ENCODE data around the gene INO80E. TPM values are rescaled to one million over a fixed set of nuclear protein-coding genes. Genes with fewer than 3 reads are reported as not detected.

Gene INO80E
- total and polyA plus RNA-seq, 7 experiments from 2014 or later, result 4.3 to 141 (median 72.5) TPM

GRCh38 chr16:29999605-30000004 lies 3.6 kb downstream of the INO80E start:
- CTCF ChIA-PET, result no interaction called here

GRCh38 chr16:30000735-30001631 lies 4.9 kb downstream of the INO80E start:
- Mint-ChIP-seq H3K27me3 (no peaks in the 10 kb centered on the region), H3K4me3 (no peak overlapping the region), H3K27ac (no peak overlapping the region), H3K4me1 (peaks cover 11 to 34% (median 22%) of the 10 kb centered on the region in 7 donors), H3K9me3 (no peaks in the 10 kb centered on the region), H3K36me3 (peaks cover 0 to 17% (median 4%) of the 10 kb centered on the region in 5 donors)
- ChIA-PET POLR2A (interaction anchor here (0.7 kb wide), 1 partner anchor 29 kb away, joined by 4 read pairs; no protein-coding TSS in a partner anchor), CTCF (no interaction called here)
- no peaks in the 10 kb centered on the region for H3K9me3 ChIP-seq (ENCODE audit: control insufficient read depth in 2 of 3, low read length in 3 of 3)
- intact Hi-C loops (cut with micrococcal nuclease), result no loop called here
- ATAC-seq (no peak), DNase-seq (no peak)
- no peak overlapping the region for H3K27ac ChIP-seq (ENCODE audit: low read depth, low read length)
- no peaks in the 10 kb centered on the region for H3K27me3 ChIP-seq (ENCODE audit: control insufficient read depth in 2 of 2, insufficient read depth in 2 of 2, low read length in 2 of 2)
- peaks cover 6 to 7% of the 10 kb centered on the region in 2 donors for H3K4me1 ChIP-seq (ENCODE audit: control insufficient read depth in 2 of 2, insufficient read depth in 2 of 2, low read length in 2 of 2)
- H3K4me3 ChIP-seq (ENCODE audit: low read length), result no peak overlapping the region
- peaks cover 0 to 54% (median 0%) of the 10 kb centered on the region in 3 experiments for H3K36me3 ChIP-seq (ENCODE audit: control insufficient read depth in 2 of 3, insufficient read depth in 3 of 3, low read length in 3 of 3)

More at GRCh38 chr16:29999605-30000004, 3.6 kb downstream of the INO80E start:
- H3K36me3 ChIP-seq (ENCODE audit: control insufficient read depth in 2 of 3, insufficient read depth in 3 of 3, low read length in 3 of 3), result peaks cover 0 to 61% (median 0%) of the 10 kb centered on the region in 3 experiments
- POLR2A ChIA-PET, result no interaction called here
- no peaks in the 10 kb centered on the region for H3K27me3 ChIP-seq (ENCODE audit: control insufficient read depth in 2 of 2, insufficient read depth in 2 of 2, low read length in 2 of 2)
- DNase-seq, result no peak
- no peaks in the 10 kb centered on the region for H3K9me3 Mint-ChIP-seq
- peak overlapping the region in 1 of 9 donors; percentile 70 for H3K27ac Mint-ChIP-seq
- H3K4me1 Mint-ChIP-seq, result peaks cover 16 to 44% (median 30%) of the 10 kb centered on the region in 7 donors
- H3K36me3 Mint-ChIP-seq, result peaks cover 0 to 22% (median 4%) of the 10 kb centered on the region in 5 donors
- no peak for ATAC-seq
- H3K27me3 Mint-ChIP-seq, result no peaks in the 10 kb centered on the region
- H3K27ac ChIP-seq (ENCODE audit: low read depth, low read length), result no peak overlapping the region
- no peak overlapping the region for H3K4me3 ChIP-seq (ENCODE audit: low read length)
- intact Hi-C loops (cut with micrococcal nuclease), result loop anchor here (5.0 to 10.0 kb wide), 4 partner anchors 37 to 1135 kb away; partner anchors contain the start of genes FBXL19 (in 1 of the 2), MAZ (in 1 of the 2), SH2B1 (in 1 of the 2) and TMEM219 (in 1 of the 2)
- peaks cover 11 to 12% of the 10 kb centered on the region in 2 donors for H3K4me1 ChIP-seq (ENCODE audit: control insufficient read depth in 2 of 2, insufficient read depth in 2 of 2, low read length in 2 of 2)
- no peaks in the 10 kb centered on the region for H3K9me3 ChIP-seq (ENCODE audit: control insufficient read depth in 2 of 3, low read length in 3 of 3)
- H3K4me3 Mint-ChIP-seq, result peak overlapping the region in 1 of 10 donors; percentile 81

- Mint-ChIP-seq H3K4me1 (peaks cover 0 to 24% (median 12%) of the 10 kb centered on the region in 7 donors), H3K4me3 (no peak overlapping the region), H3K27ac (peak overlapping the region in 3 of 9 donors; percentile 11 to 68 (median 62)), H3K9me3 (no peaks in the 10 kb centered on the region), H3K36me3 (peaks cover 0 to 13% (median 4%) of the 10 kb centered on the region in 5 donors), H3K27me3 (no peaks in the 10 kb centered on the region)
- no peak overlapping the region for H3K27ac ChIP-seq (ENCODE audit: low read depth, low read length)
- no peaks in the 10 kb centered on the region for H3K27me3 ChIP-seq (ENCODE audit: control insufficient read depth in 2 of 2, insufficient read depth in 2 of 2, low read length in 2 of 2)
- intact Hi-C loops (cut with micrococcal nuclease), result no loop called here
- ATAC-seq (no peak), DNase-seq (no peak)
- no peak overlapping the region for H3K4me3 ChIP-seq (ENCODE audit: low read length)
- peaks cover 0 to 54% (median 0%) of the 10 kb centered on the region in 3 experiments for H3K36me3 ChIP-seq (ENCODE audit: control insufficient read depth in 2 of 3, insufficient read depth in 3 of 3, low read length in 3 of 3)
- no peaks in the 10 kb centered on the region for H3K9me3 ChIP-seq (ENCODE audit: control insufficient read depth in 2 of 3, low read length in 3 of 3)
- POLR2A ChIA-PET, result interaction anchor here (0.9 kb wide), 1 partner anchor 77 kb away, joined by 3 read pairs; the partner anchor contains the start of gene KCTD13
- no peaks in the 10 kb centered on the region for H3K4me1 ChIP-seq (ENCODE audit: control insufficient read depth in 2 of 2, insufficient read depth in 2 of 2, low read length in 2 of 2)
- CTCF ChIA-PET, result interaction anchor here (3.8 kb wide), 1 partner anchor 302 kb away, joined by 10 read pairs; no protein-coding TSS in a partner anchor
These were observed 6.7 kb downstream of the INO80E start for GRCh38 chr16:30002614-30003346.

GRCh38 chr16:30003670-30004423 lies 7.8 kb downstream of the INO80E start:
- Mint-ChIP-seq H3K36me3 (peaks cover 0 to 13% (median 4%) of the 10 kb centered on the region in 5 donors), H3K4me3 (no peak overlapping the region), H3K27me3 (peaks cover 0 to 5% (median 0%) of the 10 kb centered on the region in 5 donors), H3K9me3 (no peaks in the 10 kb centered on the region), H3K27ac (peak overlapping the region in 4 of 9 donors; percentile 5 to 82 (median 39)), H3K4me1 (peaks cover 0 to 14% (median 9%) of the 10 kb centered on the region in 7 donors)
- CTCF ChIA-PET, result interaction anchor here (0.8 to 3.8 kb wide), 3 partner anchors 31 to 312 kb away, joined by 3 to 10 read pairs (median 10); no protein-coding TSS in a partner anchor
- no peaks in the 10 kb centered on the region for H3K9me3 ChIP-seq (ENCODE audit: control insufficient read depth in 2 of 3, low read length in 3 of 3)
- POLR2A ChIA-PET, result interaction anchor here (1.1 to 3.1 kb wide), 3 partner anchors 8 to 302 kb away, joined by 3 to 10 read pairs (median 3); partner anchors contain the start of genes HIRIP3 and INO80E
- no peak overlapping the region for H3K4me3 ChIP-seq (ENCODE audit: low read length)
- H3K27ac ChIP-seq (ENCODE audit: low read depth, low read length), result no peak overlapping the region
- H3K4me1 ChIP-seq (ENCODE audit: control insufficient read depth in 2 of 2, insufficient read depth in 2 of 2, low read length in 2 of 2), result no peaks in the 10 kb centered on the region
- intact Hi-C loops (cut with micrococcal nuclease), result loop anchor here in 1 of 2 donors (2.0 kb wide), 2 partner anchors 77 to 141 kb away; partner anchors contain the start of genes CDIPT and KCTD13
- no peak for ATAC-seq
- no peaks in the 10 kb centered on the region for H3K27me3 ChIP-seq (ENCODE audit: control insufficient read depth in 2 of 2, insufficient read depth in 2 of 2, low read length in 2 of 2)
- peaks cover 0 to 48% (median 0%) of the 10 kb centered on the region in 3 experiments for H3K36me3 ChIP-seq (ENCODE audit: control insufficient read depth in 2 of 3, insufficient read depth in 3 of 3, low read length in 3 of 3)
- no peak for DNase-seq

GRCh38 chr16:30004424-30004776 lies 8.4 kb downstream of the INO80E start:
- Histone ChIP-seq H3K4me1 (ENCODE audit: control insufficient read depth in 2 of 2, insufficient read depth in 2 of 2, low read length in 2 of 2) (no peaks in the 10 kb centered on the region), H3K9me3 (ENCODE audit: control insufficient read depth in 2 of 3, low read length in 3 of 3) (no peaks in the 10 kb centered on the region), H3K4me3 (ENCODE audit: low read length) (no peak overlapping the region), H3K36me3 (ENCODE audit: control insufficient read depth in 2 of 3, insufficient read depth in 3 of 3, low read length in 3 of 3) (peaks cover 0 to 44% (median 0%) of the 10 kb centered on the region in 3 experiments), H3K27ac (ENCODE audit: low read depth, low read length) (no peak overlapping the region), H3K27me3 (ENCODE audit: control insufficient read depth in 2 of 2, insufficient read depth in 2 of 2, low read length in 2 of 2) (no peaks in the 10 kb centered on the region)
- ChIA-PET POLR2A (interaction anchor here (1.1 to 3.1 kb wide), 3 partner anchors 8 to 303 kb away, joined by 3 to 10 read pairs (median 3); partner anchors contain the start of genes HIRIP3 and INO80E), CTCF (interaction anchor here (0.6 to 3.8 kb wide), 5 partner anchors 31 to 313 kb away, joined by 3 to 10 read pairs (median 3); no protein-coding TSS in a partner anchor)
- Mint-ChIP-seq H3K36me3 (peaks cover 0 to 10% (median 3%) of the 10 kb centered on the region in 5 donors), H3K27me3 (peaks cover 0 to 9% (median 0%) of the 10 kb centered on the region in 5 donors), H3K4me1 (peaks cover 0 to 10% (median 6%) of the 10 kb centered on the region in 7 donors), H3K9me3 (no peaks in the 10 kb centered on the region), H3K4me3 (no peak overlapping the region), H3K27ac (peak overlapping the region in 2 of 9 donors; percentile 30 to 82)
- intact Hi-C loops (cut with micrococcal nuclease), result loop anchor here in 1 of 2 donors (2.0 kb wide), 2 partner anchors 78 to 142 kb away; partner anchors contain the start of genes CDIPT and KCTD13
- ATAC-seq, result no peak
- DNase-seq, result no peak

All from naive thymus-derived CD4-positive, alpha-beta T cell (primary cell).